Panc1 (cell line): ENCODE measurements around the gene NELL2.

Experiments used
- CTCF ChIP-seq: fragments of 450-650 bp; IDR thresholded peaks from 2 replicates; pipeline ENCODE4 v1.5.1; 2017; ENCODE audit warnings: mild to moderate bottlenecking
- POLR2AphosphoS5 ChIP-seq: IDR thresholded peaks from 2 replicates; pipeline ENCODE4 v1.6.1; 2012; ENCODE audit warnings: mild to moderate bottlenecking, low read depth, low read length, moderate library complexity
- REST ChIP-seq, 2 experiments: IDR thresholded peaks; 2 replicates each; pipeline ENCODE4 v1.6.1; 2011 to 2012; ENCODE audit warnings: low read depth in 2 of 2, control low read depth in 1 of 2, low read length in 1 of 2, mild to moderate bottlenecking in 1 of 2, moderate library complexity in 1 of 2; ENCODE audit not compliant: insufficient read depth in 1 of 2
- SIN3A ChIP-seq: IDR thresholded peaks from 2 replicates; pipeline ENCODE4 v1.6.1; 2012; ENCODE audit warnings: low read depth, mild to moderate bottlenecking, low read length, moderate library complexity, borderline replicate concordance; ENCODE audit not compliant: insufficient read depth
- TCF7L2 ChIP-seq: IDR thresholded peaks from 2 replicates; pipeline ENCODE4 v1.6.1; 2011; ENCODE audit warnings: mild to moderate bottlenecking, low read depth, low read length, inconsistent platforms

DNA sequence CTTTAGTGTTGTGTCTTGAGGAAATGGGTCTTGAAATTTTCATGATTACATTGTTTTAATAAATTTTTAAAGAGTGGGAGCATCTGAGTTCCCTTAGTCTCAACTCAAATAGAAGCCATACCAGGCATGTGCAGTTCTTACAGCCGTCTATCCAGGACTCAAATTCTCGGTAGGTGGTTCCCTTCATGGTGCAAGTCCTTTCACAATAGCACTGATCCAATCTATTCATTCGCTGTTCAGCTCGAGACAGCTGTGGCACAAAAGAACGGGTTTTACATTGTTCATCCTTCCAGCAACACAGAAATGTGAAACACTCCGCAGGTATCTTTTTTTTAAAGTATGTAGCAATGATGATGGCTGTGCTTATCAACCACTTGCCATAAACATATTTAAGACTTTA is 100.2 kb downstream of the NELL2 start:
- TF ChIP-seq CTCF (no peak), POLR2AphosphoS5 (no peak), SIN3A (no peak), REST (IDR thresholded peaks at IDR 0.05; ENCODE audit: insufficient read depth in 1 of 2, low read depth in 2 of 2, low read length in 1 of 2) (no peak), TCF7L2 (no peak)
